Gastrocnemius medialis (tissue), 4 donors: ENCODE results near the gene COL23A1. TPM values are rescaled to one million over a fixed set of nuclear protein-coding genes. Genes with fewer than 3 reads are reported as not detected.

Experiments used
- ATAC-seq, 2 donors: fragments of 150-250 bp; one replicate each; pipeline ENCODE4 v1.9.1; 2016
- DNase-seq, 2 donors: peaks; one replicate each; pipeline ENCODE4 v3.0.0-alpha.2; 2019
- H3K27ac ChIP-seq, 4 donors: fragments of 200-600 bp; sonication (generic); 1 replicate in 1 of 4; 2 replicates in 3 of 4; pipeline ENCODE4 v1.5.1; 2016 to 2018; ENCODE audit warnings: mild to moderate bottlenecking in 2 of 4, moderate library complexity in 1 of 4
- H3K27me3 ChIP-seq, 3 donors: fragments of 200-600 bp; sonication (generic) in 2 of 3; 1 replicate in 1 of 3; 2 replicates in 2 of 3; pipeline versions ENCODE4 v1.5.1 to v1.6.0; 2016 to 2019; ENCODE audit warnings: mild to moderate bottlenecking in 1 of 3, moderate library complexity in 1 of 3
- H3K36me3 ChIP-seq, 2 donors: fragments of 200-600 bp; sonication (generic) in 1 of 2; one replicate each; pipeline ENCODE4 v1.5.1; 2017 to 2018
- H3K4me1 ChIP-seq, 2 donors: fragments of 200-600 bp; sonication (generic) in 1 of 2; one replicate each; pipeline ENCODE4 v1.5.1; 2016 to 2017; ENCODE audit warnings: mild to moderate bottlenecking in 2 of 2
- H3K4me3 ChIP-seq, 4 donors: fragments of 200-600 bp; sonication (generic) in 3 of 4; 1 replicate in 1 of 4; 2 replicates in 3 of 4; pipeline ENCODE4 v1.5.1; 2016 to 2019; ENCODE audit warnings: mild to moderate bottlenecking in 2 of 4
- H3K9me3 ChIP-seq, 3 donors: fragments of 200-600 bp; sonication (generic) in 2 of 3; 1 replicate in 1 of 3; 2 replicates in 2 of 3; pipeline ENCODE4 v1.5.1; 2016 to 2019
- CTCF ChIP-seq, 5 experiments: fragments of 450-650 bp in 3 of 5; fragments of 200-600 bp in 2 of 5; sonication (generic) in 2 of 5; IDR thresholded peaks in 4 of 5; conservative IDR thresholded peaks in 1 of 5; 1 replicate in 4 of 5; 2 replicates in 1 of 5; pipeline ENCODE4 v1.5.1; 2016 to 2019; ENCODE audit warnings: antibody characterized with exemption in 5 of 5, mild to moderate bottlenecking in 3 of 5, moderate library complexity in 3 of 5
- POLR2A ChIP-seq, 2 donors: fragments of 450-650 bp; IDR thresholded peaks; one replicate each; pipeline ENCODE4 v1.6.1; 2017; ENCODE audit warnings: antibody characterized with exemption in 2 of 2, mild to moderate bottlenecking in 2 of 2, moderate library complexity in 2 of 2
- in situ Hi-C, 4 donors: fragments of 200-750 bp; cut with MboI; loops; one replicate each; pipeline versions ENCODE4 v1.15.0 to v1.8.0; 2017; ENCODE audit warnings: low sequenced_read_pairs in 4 of 4
- intact Hi-C: fragments of 100-400 bp; cut with DNase I; formaldehyde crosslinking; loops from one replicate; pipeline ENCODE4 v1.15.1; 2023; ENCODE audit warnings: low total_unique reads
- total RNA-seq, 4 donors: library from RNA; depleted of rRNA; stranded (reverse); fragments of >200 nt; gene quantifications; one replicate each; pipeline versions ENCODE4 v1.1.0 to v1.2.3, GENCODE V29; 2016

The COL23A1 gene
- total RNA-seq, 4 donors from 2014 or later, result 0.62 to 1.1 (median 0.97) TPM; not detected in 1

- TF ChIP-seq POLR2A (IDR thresholded peaks at IDR 0.05), result no peak
- no peak for TF ChIP-seq CTCF (IDR thresholded peaks at IDR 0.05 in 4 of 5, conservative IDR thresholded peaks at IDR 0.05 in 1 of 5)
- no peak overlapping the region for H3K27ac ChIP-seq
- in situ Hi-C loops, result no loop called here
- ATAC-seq (no peak), DNase-seq (no peak)
- no peaks in the 10 kb centered on the region for H3K9me3 ChIP-seq
- no peaks in the 10 kb centered on the region for H3K4me1 ChIP-seq
- no peak overlapping the region for H3K4me3 ChIP-seq
- H3K27me3 ChIP-seq, result no peaks in the 10 kb centered on the region
- no peaks in the 10 kb centered on the region for H3K36me3 ChIP-seq
- intact Hi-C loops, result no loop called here
Observed at GRCh38 chr5:178339272-178339671, 250.9 kb downstream of the COL23A1 start.

DNA sequence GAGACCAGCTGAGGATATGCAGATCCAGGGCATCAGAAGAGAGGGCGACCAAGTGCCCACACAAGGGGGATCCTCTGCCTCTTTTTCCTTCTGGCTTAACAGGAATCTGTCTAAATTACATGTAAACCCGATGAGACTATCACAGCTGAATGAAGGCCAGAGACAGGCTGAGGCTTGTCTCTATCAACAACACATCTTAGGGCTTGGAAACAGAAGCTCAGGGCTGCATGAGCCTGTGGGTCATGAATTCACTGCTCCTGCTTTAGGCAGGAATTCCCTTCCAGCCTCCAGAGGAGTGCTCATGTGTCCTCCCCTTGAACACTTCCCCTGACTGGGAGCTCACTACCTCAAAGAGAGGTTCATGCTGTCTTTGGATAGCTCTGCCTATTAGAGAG is 251.4 kb downstream of the COL23A1 start:
- intact Hi-C loops (no loop called here), in situ Hi-C loops (no loop called here)
- Histone ChIP-seq H3K27me3 (no peaks in the 10 kb centered on the region), H3K27ac (no peak overlapping the region), H3K36me3 (no peaks in the 10 kb centered on the region), H3K4me1 (no peaks in the 10 kb centered on the region), H3K9me3 (no peaks in the 10 kb centered on the region), H3K4me3 (no peak overlapping the region)
- no peak for TF ChIP-seq POLR2A (IDR thresholded peaks at IDR 0.05)
- no peak for TF ChIP-seq CTCF (IDR thresholded peaks at IDR 0.05 in 4 of 5, conservative IDR thresholded peaks at IDR 0.05 in 1 of 5)
- ATAC-seq (no peak), DNase-seq (no peak)

GRCh38 chr5:178338126-178338749 is 252.0 kb downstream of the COL23A1 start:
- DNase-seq (no peak), ATAC-seq (no peak)
- TF ChIP-seq CTCF (IDR thresholded peaks at IDR 0.05 in 4 of 5, conservative IDR thresholded peaks at IDR 0.05 in 1 of 5) (no peak), POLR2A (IDR thresholded peaks at IDR 0.05) (no peak)
- Histone ChIP-seq H3K4me3 (no peak overlapping the region), H3K4me1 (no peaks in the 10 kb centered on the region), H3K27ac (no peak overlapping the region), H3K36me3 (no peaks in the 10 kb centered on the region), H3K27me3 (no peaks in the 10 kb centered on the region), H3K9me3 (no peaks in the 10 kb centered on the region)
- in situ Hi-C loops (no loop called here), intact Hi-C loops (no loop called here)

DNA sequence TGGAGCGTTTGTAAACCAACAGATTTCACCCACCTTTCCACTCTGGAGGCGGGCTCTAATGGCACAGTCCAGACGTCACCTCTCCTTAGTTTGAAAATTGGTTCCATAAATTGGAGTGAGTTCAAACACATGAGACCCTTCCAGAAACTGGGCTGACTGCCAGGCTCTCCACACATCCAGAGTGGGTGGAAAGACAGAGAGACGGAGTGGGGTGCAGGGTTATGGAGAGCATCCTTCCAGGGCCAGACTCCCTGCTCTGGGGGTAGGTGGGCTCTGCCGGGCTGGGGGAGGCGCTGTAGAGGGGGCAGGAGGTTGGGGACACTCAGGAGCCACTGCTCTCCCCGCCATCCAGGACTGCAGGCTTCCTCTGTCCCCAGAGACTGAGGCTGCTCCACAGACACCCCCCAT is 252.9 kb downstream of the COL23A1 start:
- Histone ChIP-seq H3K27ac (no peak overlapping the region), H3K9me3 (no peaks in the 10 kb centered on the region), H3K4me1 (peaks cover 1 to 4% of the 10 kb centered on the region in 2 donors), H3K4me3 (no peak overlapping the region), H3K36me3 (no peaks in the 10 kb centered on the region), H3K27me3 (no peaks in the 10 kb centered on the region)
- TF ChIP-seq CTCF (IDR thresholded peaks at IDR 0.05 in 4 of 5, conservative IDR thresholded peaks at IDR 0.05 in 1 of 5) (no peak), POLR2A (IDR thresholded peaks at IDR 0.05) (no peak)
- DNase-seq (no peak), ATAC-seq (no peak)
- in situ Hi-C loops, result no loop called here
- intact Hi-C loops, result no loop called here

DNA sequence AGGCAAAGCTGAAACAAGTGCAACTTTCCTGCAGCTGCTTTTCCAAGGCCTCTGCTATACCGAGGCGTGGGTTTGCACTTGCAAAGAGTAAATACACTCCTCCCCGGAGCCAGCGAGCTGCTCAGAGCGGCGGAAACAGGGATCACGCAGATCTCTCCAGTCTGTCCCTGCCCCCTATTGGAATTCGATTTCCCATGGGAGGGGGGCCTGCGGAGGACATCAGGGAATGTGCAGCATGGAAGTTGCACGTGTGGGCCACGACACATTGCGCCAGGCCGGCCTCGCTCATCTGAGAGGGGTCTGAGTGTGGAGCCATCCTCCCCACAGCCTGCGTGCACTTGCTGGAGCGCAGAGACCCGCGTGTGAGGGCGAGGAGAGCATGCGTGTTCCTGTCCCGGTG is 253.3 kb downstream of the COL23A1 start:
- no peak for ATAC-seq
- no peak for DNase-seq
- no peak for TF ChIP-seq CTCF (IDR thresholded peaks at IDR 0.05 in 4 of 5, conservative IDR thresholded peaks at IDR 0.05 in 1 of 5)
- TF ChIP-seq POLR2A (IDR thresholded peaks at IDR 0.05), result no peak
- H3K27ac ChIP-seq, result no peak overlapping the region
- H3K36me3 ChIP-seq, result no peaks in the 10 kb centered on the region
- H3K27me3 ChIP-seq, result no peaks in the 10 kb centered on the region
- H3K4me1 ChIP-seq, result peaks cover 6 to 9% of the 10 kb centered on the region in 2 donors
- H3K9me3 ChIP-seq, result no peaks in the 10 kb centered on the region
- H3K4me3 ChIP-seq, result no peak overlapping the region
- intact Hi-C loops (no loop called here), in situ Hi-C loops (no loop called here)
